Stimulated activated CD8-positive, alpha-beta memory T cell treated with anti-CD3 and anti-CD28 coated beads, Interleukin-12 subunit alpha, Interleukin-12 subunit beta, amount 100 ng/mL, for 1 hour (primary cell): Measurements from ENCODE around the gene AP2S1.
"Not testable (repeated sequence)": the region's sequence is repeated elsewhere in the genome, so short reads cannot be mapped to it uniquely, and the experiment has no call there.

ENCODE experiments used
- DNase-seq: peaks from one replicate; pipeline ENCODE4 v3.0.0-alpha.2; 2020; ENCODE audit warnings: low read depth

Gene AP2S1

GRCh38 chr19:46804432-46804831 is 46.2 kb downstream of the AP2S1 start:
- not testable (repeated sequence) for DNase-seq

GRCh38 chr19:46803555-46803954 is 47.1 kb downstream of the AP2S1 start:
- no peak for DNase-seq

GRCh38 chr19:46802152-46802551 is 48.5 kb downstream of the AP2S1 start:
- DNase-seq, result no peak

- no peak for DNase-seq
Measured at GRCh38 chr19:46798713-46799112, 51.9 kb downstream of the AP2S1 start.

- DNase-seq, result no peak
Measured at GRCh38 chr19:46797881-46798280, 52.8 kb downstream of the AP2S1 start.

GRCh38 chr19:46791944-46792343 is 58.7 kb downstream of the AP2S1 start:
- DNase-seq, result no peak

GRCh38 chr19:46789371-46789770 is 61.3 kb downstream of the AP2S1 start:
- DNase-seq, result no peak

- no peak for DNase-seq
Measured at GRCh38 chr19:46788968-46789338, 61.7 kb downstream of the AP2S1 start.

- DNase-seq, result peak; percentile 96
Measured at GRCh38 chr19:46788262-46788967, 62.2 kb downstream of the AP2S1 start, which contains the start of gene SLC1A5. Gene SLC1A5 (minus strand): TSS chr19:46788594. CDS start chr19:46787965, 629 bp downstream.
